Measurements from ENCODE around the gene RAB30. TPM values are rescaled to one million over a fixed set of nuclear protein-coding genes. Genes with fewer than 3 reads are reported as not detected.

RAB30 gene
- polyA plus RNA-seq, 3 donors = 0.11 to 0.67 (median 0.54) TPM

DNA sequence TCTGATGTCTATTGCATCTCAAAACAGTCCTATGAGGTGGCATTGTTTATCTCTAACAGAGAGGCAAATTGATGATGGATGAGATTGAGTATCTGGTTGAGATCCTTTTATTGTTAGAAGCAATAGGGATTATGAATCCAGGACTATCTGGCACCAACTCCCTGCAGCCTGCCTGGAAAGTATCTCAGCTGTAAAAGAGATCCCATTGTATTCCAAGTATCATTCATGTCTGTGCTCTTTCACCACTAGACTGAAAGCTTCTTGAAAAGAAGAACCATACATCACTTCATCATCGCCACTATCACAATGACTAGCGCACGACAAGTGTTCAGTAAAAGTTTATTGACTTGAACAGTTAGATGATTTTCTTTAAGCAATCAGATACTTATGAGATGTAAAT, 43.3 kb upstream of the RAB30 start:
- no peaks in the 10 kb centered on the region for H3K9me3 ChIP-seq (replicated peaks in 1 of 2; ENCODE audit: control insufficient read depth in 1 of 2, insufficient read depth in 1 of 2, low read length in 2 of 2)
- H3K36me3 ChIP-seq (replicated peaks in 1 of 2; ENCODE audit: control insufficient read depth in 1 of 2, insufficient read depth in 2 of 2, low read length in 2 of 2) = no peaks in the 10 kb centered on the region
- H2AFZ ChIP-seq (ENCODE audit: insufficient read depth, low read depth, low read length, poor library complexity, severe bottlenecking) = no peak overlapping the region
- no peaks in the 10 kb centered on the region for H3K27me3 ChIP-seq (ENCODE audit: control insufficient read depth in 2 of 2, insufficient read depth in 2 of 2, low read length in 2 of 2)
- H3K9ac ChIP-seq (ENCODE audit: insufficient read depth, low read length, poor library complexity, severe bottlenecking) = no peak overlapping the region
- WGBS (ENCODE audit: insufficient coverage) = no CpG with 5 or more reads among the region's 3 CpGs
- intact Hi-C loops (cut with micrococcal nuclease) = no loop called here
- H4K20me1 ChIP-seq (ENCODE audit: insufficient read depth, low read length) = no peaks in the 10 kb centered on the region
- H3K4me3 ChIP-seq (replicated peaks in 1 of 3; ENCODE audit: low read depth in 2 of 3, low read length in 3 of 3) = no peak overlapping the region
- no peak for DNase-seq
- Mint-ChIP-seq H3K4me3 (no peak overlapping the region), H3K4me1 (peaks cover 38% of the 10 kb centered on the region), H3K27ac (no peak overlapping the region), H3K36me3 (peaks cover 0 to 10% of the 10 kb centered on the region in 2 donors), H3K27me3 (ENCODE audit: low read depth in 3 of 3) (peaks cover 0 to 1% (median 1%) of the 10 kb centered on the region in 3 donors), H3K9me3 (no peaks in the 10 kb centered on the region)
- H3K27ac ChIP-seq (ENCODE audit: low read depth in 1 of 2, low read length in 2 of 2) = no peak overlapping the region
- peaks cover 19 to 22% of the 10 kb centered on the region in 2 donors for H3K4me1 ChIP-seq (ENCODE audit: control insufficient read depth in 1 of 2, insufficient read depth in 2 of 2, low read length in 2 of 2)
- TF ChIP-seq, protein P1, sequence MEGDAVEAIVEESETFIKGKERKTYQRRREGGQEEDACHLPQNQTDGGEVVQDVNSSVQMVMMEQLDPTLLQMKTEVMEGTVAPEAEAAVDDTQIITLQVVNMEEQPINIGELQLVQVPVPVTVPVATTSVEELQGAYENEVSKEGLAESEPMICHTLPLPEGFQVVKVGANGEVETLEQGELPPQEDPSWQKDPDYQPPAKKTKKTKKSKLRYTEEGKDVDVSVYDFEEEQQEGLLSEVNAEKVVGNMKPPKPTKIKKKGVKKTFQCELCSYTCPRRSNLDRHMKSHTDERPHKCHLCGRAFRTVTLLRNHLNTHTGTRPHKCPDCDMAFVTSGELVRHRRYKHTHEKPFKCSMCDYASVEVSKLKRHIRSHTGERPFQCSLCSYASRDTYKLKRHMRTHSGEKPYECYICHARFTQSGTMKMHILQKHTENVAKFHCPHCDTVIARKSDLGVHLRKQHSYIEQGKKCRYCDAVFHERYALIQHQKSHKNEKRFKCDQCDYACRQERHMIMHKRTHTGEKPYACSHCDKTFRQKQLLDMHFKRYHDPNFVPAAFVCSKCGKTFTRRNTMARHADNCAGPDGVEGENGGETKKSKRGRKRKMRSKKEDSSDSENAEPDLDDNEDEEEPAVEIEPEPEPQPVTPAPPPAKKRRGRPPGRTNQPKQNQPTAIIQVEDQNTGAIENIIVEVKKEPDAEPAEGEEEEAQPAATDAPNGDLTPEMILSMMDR (IDR thresholded peaks at IDR 0.05) = no peak
- H3K4me2 ChIP-seq (replicated peaks; ENCODE audit: extremely low read depth, low read length, poor library complexity, severe bottlenecking) = peak overlapping the region; percentile 60
- peaks cover 6% of the 10 kb centered on the region for H3K79me2 ChIP-seq (ENCODE audit: insufficient read depth, low read length)

DNA sequence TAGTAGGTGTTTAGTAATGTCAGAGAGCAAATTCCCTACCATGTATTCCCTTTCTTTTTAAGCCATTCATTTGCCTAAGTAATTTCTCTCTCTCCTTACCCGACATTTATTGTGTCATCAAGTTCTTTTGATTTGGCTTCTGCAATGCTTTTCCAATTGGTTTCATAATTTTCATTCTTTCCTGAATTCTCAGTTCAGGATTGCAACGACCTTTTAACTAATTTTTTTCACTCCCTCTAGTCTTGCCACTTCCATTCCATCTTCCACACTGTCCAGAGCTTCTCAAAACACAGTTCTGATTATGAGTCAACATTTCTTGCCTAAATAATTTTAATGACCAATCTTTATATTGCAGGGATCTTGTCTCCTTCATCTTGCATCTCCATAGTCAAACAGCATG, 41.2 kb upstream of the RAB30 start:
- Mint-ChIP-seq H3K36me3 (peaks cover 0 to 10% of the 10 kb centered on the region in 2 donors), H3K9me3 (no peaks in the 10 kb centered on the region), H3K4me3 (no peak overlapping the region), H3K27me3 (ENCODE audit: low read depth in 3 of 3) (peaks cover 0 to 4% (median 1%) of the 10 kb centered on the region in 3 donors), H3K4me1 (peaks cover 30% of the 10 kb centered on the region), H3K27ac (no peak overlapping the region)
- H3K36me3 ChIP-seq (replicated peaks in 1 of 2; ENCODE audit: control insufficient read depth in 1 of 2, insufficient read depth in 2 of 2, low read length in 2 of 2) = no peaks in the 10 kb centered on the region
- DNase-seq = no peak
- no peak overlapping the region for H3K9ac ChIP-seq (ENCODE audit: insufficient read depth, low read length, poor library complexity, severe bottlenecking)
- no peaks in the 10 kb centered on the region for H4K20me1 ChIP-seq (ENCODE audit: insufficient read depth, low read length)
- no peaks in the 10 kb centered on the region for H3K9me3 ChIP-seq (replicated peaks in 1 of 2; ENCODE audit: control insufficient read depth in 1 of 2, insufficient read depth in 1 of 2, low read length in 2 of 2)
- peaks cover 19 to 22% of the 10 kb centered on the region in 2 donors for H3K4me1 ChIP-seq (ENCODE audit: control insufficient read depth in 1 of 2, insufficient read depth in 2 of 2, low read length in 2 of 2)
- peaks cover 6% of the 10 kb centered on the region for H3K79me2 ChIP-seq (ENCODE audit: insufficient read depth, low read length)
- TF ChIP-seq, protein P1 (IDR thresholded peaks at IDR 0.05) = no peak
- H2AFZ ChIP-seq (ENCODE audit: insufficient read depth, low read depth, low read length, poor library complexity, severe bottlenecking) = no peak overlapping the region
- no peaks in the 10 kb centered on the region for H3K27me3 ChIP-seq (ENCODE audit: control insufficient read depth in 2 of 2, insufficient read depth in 2 of 2, low read length in 2 of 2)
- 71% methylated on average over 1 of the region's 2 CpGs for WGBS (ENCODE audit: insufficient coverage)
- intact Hi-C loops (cut with micrococcal nuclease) = no loop called here
- H3K27ac ChIP-seq (ENCODE audit: low read depth in 1 of 2, low read length in 2 of 2) = no peak overlapping the region
- no peak overlapping the region for H3K4me2 ChIP-seq (replicated peaks; ENCODE audit: extremely low read depth, low read length, poor library complexity, severe bottlenecking)
- H3K4me3 ChIP-seq (replicated peaks in 1 of 3; ENCODE audit: low read depth in 2 of 3, low read length in 3 of 3) = no peak overlapping the region

Measured in CD14-positive monocyte (primary cell).